ENCODE results near the gene HEG1.

DNA sequence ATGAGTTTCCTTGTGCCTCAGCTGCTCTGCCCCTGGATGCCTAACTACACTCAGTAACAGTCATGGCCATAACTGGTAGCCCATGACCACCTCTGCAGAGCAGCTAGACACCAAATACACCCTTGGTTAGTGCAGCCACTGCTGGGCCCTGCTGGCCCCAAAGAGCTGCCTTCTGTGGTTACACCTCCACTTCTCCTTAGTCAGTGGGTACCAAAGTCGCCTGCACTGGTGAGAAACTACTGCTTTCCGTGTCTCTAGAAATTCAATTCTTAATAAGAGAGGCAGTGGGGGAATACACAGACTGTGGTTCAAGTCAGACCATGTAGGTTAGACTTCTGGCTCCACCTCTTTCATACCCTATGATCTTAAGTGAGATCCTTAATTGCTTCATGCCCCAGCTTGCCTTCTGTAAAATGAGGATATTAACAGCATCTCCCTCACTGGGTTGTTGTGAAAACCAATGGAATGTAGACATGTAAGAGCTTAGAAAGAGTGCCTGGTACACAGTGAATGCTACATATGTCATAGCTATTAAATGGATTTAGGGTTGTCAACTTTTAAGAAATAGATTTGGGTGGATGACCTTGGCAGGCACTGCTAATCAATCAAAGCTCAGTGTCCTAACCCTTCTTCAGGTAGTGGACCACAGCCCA is 18.2 kb downstream of the HEG1 start:
- TF ChIP-seq POLR2AphosphoS5 (IDR thresholded peaks at IDR 0.05) (no peak), POLR2A (IDR thresholded peaks at IDR 0.05) (no peak)
- TF ChIP-seq, protein P1, sequence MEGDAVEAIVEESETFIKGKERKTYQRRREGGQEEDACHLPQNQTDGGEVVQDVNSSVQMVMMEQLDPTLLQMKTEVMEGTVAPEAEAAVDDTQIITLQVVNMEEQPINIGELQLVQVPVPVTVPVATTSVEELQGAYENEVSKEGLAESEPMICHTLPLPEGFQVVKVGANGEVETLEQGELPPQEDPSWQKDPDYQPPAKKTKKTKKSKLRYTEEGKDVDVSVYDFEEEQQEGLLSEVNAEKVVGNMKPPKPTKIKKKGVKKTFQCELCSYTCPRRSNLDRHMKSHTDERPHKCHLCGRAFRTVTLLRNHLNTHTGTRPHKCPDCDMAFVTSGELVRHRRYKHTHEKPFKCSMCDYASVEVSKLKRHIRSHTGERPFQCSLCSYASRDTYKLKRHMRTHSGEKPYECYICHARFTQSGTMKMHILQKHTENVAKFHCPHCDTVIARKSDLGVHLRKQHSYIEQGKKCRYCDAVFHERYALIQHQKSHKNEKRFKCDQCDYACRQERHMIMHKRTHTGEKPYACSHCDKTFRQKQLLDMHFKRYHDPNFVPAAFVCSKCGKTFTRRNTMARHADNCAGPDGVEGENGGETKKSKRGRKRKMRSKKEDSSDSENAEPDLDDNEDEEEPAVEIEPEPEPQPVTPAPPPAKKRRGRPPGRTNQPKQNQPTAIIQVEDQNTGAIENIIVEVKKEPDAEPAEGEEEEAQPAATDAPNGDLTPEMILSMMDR (IDR thresholded peaks at IDR 0.05): no peak
